K562 (cell line): Measurements from ENCODE around the gene CCDC78. TPM values are rescaled to one million over a fixed set of nuclear protein-coding genes. Genes with fewer than 3 reads are reported as not detected.

Experiments used
- CBX2 ChIP-seq: fragments of 200-600 bp; sonication (generic); IDR thresholded peaks from one replicate; pipeline ENCODE4 v1.6.1; 2012; ENCODE audit warnings: mild to moderate bottlenecking, low read length, inconsistent platforms; ENCODE audit not compliant: insufficient read depth, poor library complexity, severe bottlenecking
- FUS ChIP-seq: fragments of 200-400 bp; formaldehyde crosslinking; optimal IDR thresholded peaks from 2 replicates; pipeline ENCODE3; 2017; ENCODE audit warnings: low read depth, low read length
- HNRNPLL ChIP-seq: fragments of 200-400 bp; formaldehyde crosslinking; IDR thresholded peaks from 2 replicates; pipeline ENCODE4 v1.6.1; 2017; ENCODE audit warnings: low read length, low read depth, mild to moderate bottlenecking; ENCODE audit not compliant: poor library complexity, severe bottlenecking
- PCBP1 ChIP-seq: fragments of 200-400 bp; formaldehyde crosslinking; IDR thresholded peaks from 2 replicates; pipeline ENCODE4 v1.6.1; 2018; ENCODE audit warnings: mild to moderate bottlenecking, low read depth, low read length; ENCODE audit not compliant: poor library complexity, severe bottlenecking
- PHB2 ChIP-seq: fragments of 450-650 bp; IDR thresholded peaks from 2 replicates; pipeline ENCODE4 v1.6.1; 2017; ENCODE audit warnings: low read depth
- PTBP1 ChIP-seq: fragments of 200-400 bp; formaldehyde crosslinking; IDR thresholded peaks from 2 replicates; pipeline ENCODE4 v1.6.1; 2017; ENCODE audit warnings: low read depth, low read length
- PYGO2 ChIP-seq: fragments of 450-650 bp; IDR thresholded peaks from 2 replicates; pipeline ENCODE4 v1.6.1; 2016; ENCODE audit warnings: mild to moderate bottlenecking, missing genetic modification characterization, moderate library complexity, missing compliant biosample characterization
- SIX5 ChIP-seq, 2 experiments: IDR thresholded peaks; 2 replicates each; pipeline ENCODE4 v1.6.1; 2011; ENCODE audit warnings: low read length in 2 of 2, borderline replicate concordance in 1 of 2, low read depth in 1 of 2, mild to moderate bottlenecking in 1 of 2, moderate library complexity in 1 of 2; ENCODE audit not compliant: insufficient read depth in 1 of 2
- TAL1 ChIP-seq: fragments of 450-650 bp; IDR thresholded peaks from 2 replicates; pipeline ENCODE4 v1.6.1; 2016; ENCODE audit warnings: mild to moderate bottlenecking
- ZBTB7A ChIP-seq: IDR thresholded peaks from 2 replicates; pipeline ENCODE4 v1.6.1; 2011; ENCODE audit warnings: low read depth, mild to moderate bottlenecking, low read length, moderate library complexity, borderline replicate concordance; ENCODE audit not compliant: control insufficient read depth
- polyA plus RNA-seq, 8 experiments: library from polyadenylated mRNA; depleted of rRNA in 4 of 8; stranded (reverse) in 5 of 8; unstranded in 3 of 8; fragments of >200 nt; fragmentation: Nextera tagmentation in 2 of 8; fragmentation: Illumina TruSeq in 1 of 8; extraction: Ambion mirVana in 2 of 8; extraction: Trizol in 1 of 8; gene quantifications; 2 replicates each; pipeline versions ENCODE4 v1.2.1 to v1.2.3, GENCODE V29; 2011 to 2014; ENCODE audit warnings: inconsistent platforms in 1 of 8, missing spikeins in 1 of 8
- total RNA-seq, 7 experiments: library from RNA; depleted of rRNA in 6 of 7; stranded (reverse); fragments of >200 nt in 6 of 7; fragmentation: Illumina TruSeq in 2 of 7; extraction: Trizol in 2 of 7; gene quantifications; 2 replicates each; pipeline versions ENCODE4 v1.2.1 to v1.2.3, GENCODE V29; 2011 to 2021; ENCODE audit warnings: low replicate concordance in 1 of 7
- TF ChIP-seq, protein P1 (sequence below): sonication (generic); formaldehyde crosslinking; IDR thresholded peaks from 2 replicates; pipeline ENCODE4 v1.8.1; 2023; ENCODE audit warnings: mild to moderate bottlenecking, missing genetic modification reagents
- TF ChIP-seq, protein P2 (sequence below), 3 experiments: fragments of 200-800 bp in 1 of 3; sonication (Bioruptor generic) in 1 of 3; sonication (generic) in 1 of 3; formaldehyde crosslinking in 1 of 3; IDR thresholded peaks; 2 replicates each; pipeline versions ENCODE4 v1.6.1 to v1.8.0; 2016 to 2022; ENCODE audit warnings: mild to moderate bottlenecking in 2 of 3, missing compliant biosample characterization in 2 of 3, missing genetic modification characterization in 2 of 3, missing genetic modification reagents in 1 of 3

Gene CCDC78
- total and polyA plus RNA-seq, 9 of the 15 experiments (the other 6 are each of a cell fraction or from before 2014, with no cell fraction given), result 0.24 to 17.7 (median 2.9) TPM

DNA sequence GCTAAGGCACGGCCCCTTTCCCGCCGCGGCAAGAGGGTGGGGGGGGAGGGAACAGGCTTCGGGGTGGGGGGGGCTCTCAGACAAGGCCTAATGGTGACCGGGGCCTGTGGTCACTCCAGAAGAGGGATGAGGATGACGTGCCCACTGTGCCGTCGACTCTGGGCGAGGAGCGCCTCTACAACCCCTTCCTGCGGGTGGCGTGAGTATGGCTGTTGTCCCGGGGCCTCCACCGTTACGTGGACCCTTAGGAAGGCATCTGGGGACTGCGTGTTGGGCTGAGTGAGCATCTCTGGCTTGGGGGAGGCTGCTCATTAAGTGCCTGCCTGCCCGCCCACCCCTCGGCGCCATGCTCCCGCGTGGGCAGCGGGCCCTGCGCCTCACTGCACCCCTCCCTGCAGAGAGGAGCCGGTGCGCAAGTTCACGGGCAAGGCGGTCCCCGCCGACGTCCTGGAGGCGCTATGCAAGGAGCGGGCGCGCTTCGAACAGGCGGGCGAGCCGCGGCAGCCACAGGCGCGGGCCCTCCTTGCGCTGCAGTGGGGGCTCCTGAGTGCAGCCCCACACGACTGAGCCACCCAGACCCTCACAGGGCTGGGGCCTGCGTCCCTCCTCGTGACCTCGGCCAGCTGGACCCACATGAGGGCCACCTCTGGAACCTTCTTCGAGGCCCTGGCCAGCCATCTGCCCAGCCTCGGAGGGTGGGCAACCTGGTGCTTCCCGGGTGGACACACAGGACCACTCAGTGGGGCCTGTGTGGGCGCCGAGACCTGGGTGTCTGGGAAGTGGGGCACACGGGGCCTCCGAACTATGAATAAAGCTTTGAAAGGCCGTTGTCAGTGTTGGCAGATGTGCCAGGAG is 2.9 kb upstream of the CCDC78 start (continued):
- TF ChIP-seq HNRNPLL, result no peak
- TF ChIP-seq ZBTB7A, result no peak
- TF ChIP-seq PTBP1, result 0 out of 2 replicates have a peak, but pooled peaks have one; percentile 50
- no peak for TF ChIP-seq PYGO2 (tag)
- no peak for TF ChIP-seq SIX5 (IDR thresholded peaks at IDR 0.05; ENCODE audit: borderline replicate concordance in 1 of 2, insufficient read depth in 1 of 2, low read depth in 1 of 2, low read length in 2 of 2)
- TF ChIP-seq, protein P1, sequence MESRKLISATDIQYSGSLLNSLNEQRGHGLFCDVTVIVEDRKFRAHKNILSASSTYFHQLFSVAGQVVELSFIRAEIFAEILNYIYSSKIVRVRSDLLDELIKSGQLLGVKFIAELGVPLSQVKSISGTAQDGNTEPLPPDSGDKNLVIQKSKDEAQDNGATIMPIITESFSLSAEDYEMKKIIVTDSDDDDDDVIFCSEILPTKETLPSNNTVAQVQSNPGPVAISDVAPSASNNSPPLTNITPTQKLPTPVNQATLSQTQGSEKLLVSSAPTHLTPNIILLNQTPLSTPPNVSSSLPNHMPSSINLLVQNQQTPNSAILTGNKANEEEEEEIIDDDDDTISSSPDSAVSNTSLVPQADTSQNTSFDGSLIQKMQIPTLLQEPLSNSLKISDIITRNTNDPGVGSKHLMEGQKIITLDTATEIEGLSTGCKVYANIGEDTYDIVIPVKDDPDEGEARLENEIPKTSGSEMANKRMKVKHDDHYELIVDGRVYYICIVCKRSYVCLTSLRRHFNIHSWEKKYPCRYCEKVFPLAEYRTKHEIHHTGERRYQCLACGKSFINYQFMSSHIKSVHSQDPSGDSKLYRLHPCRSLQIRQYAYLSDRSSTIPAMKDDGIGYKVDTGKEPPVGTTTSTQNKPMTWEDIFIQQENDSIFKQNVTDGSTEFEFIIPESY (CRISPR knock-in tag), result peak; percentile 98
- peak; percentile 30 for TF ChIP-seq PCBP1
- no peak for TF ChIP-seq CBX2
- TF ChIP-seq PHB2, result no peak
- TF ChIP-seq TAL1, result no peak
- TF ChIP-seq FUS, result peak; percentile 23
- TF ChIP-seq, protein P2, sequence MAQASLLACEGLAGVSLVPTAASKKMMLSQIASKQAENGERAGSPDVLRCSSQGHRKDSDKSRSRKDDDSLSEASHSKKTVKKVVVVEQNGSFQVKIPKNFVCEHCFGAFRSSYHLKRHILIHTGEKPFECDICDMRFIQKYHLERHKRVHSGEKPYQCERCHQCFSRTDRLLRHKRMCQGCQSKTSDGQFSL (CRISPR knock-in tag; IDR thresholded peaks at IDR 0.05), result peak; percentile 82; the same call in 1 of the 2 replicates
- TF ChIP-seq, protein P2 (tag; IDR thresholded peaks at IDR 0.05), result peak in 1 of 2 experiments; percentile 82; a peak in 2 of 4 replicates
